D721Med (cell line): ENCODE measurements around the gene RHCG.

ENCODE experiments used
- DNase-seq: peaks from one replicate; pipeline ENCODE4 v3.0.0; 2011; ENCODE audit warnings: low spot score; ENCODE audit not compliant: insufficient read length
- FAIRE-seq: peaks from 2 replicates; lab custom pipeline; 2011; peaks lifted over from hg19 to GRCh38; lab: Jason Lieb, UNC
- TF ChIP-seq, protein P1 (sequence below): IDR thresholded peaks from 2 replicates; pipeline ENCODE4 v1.5.1; 2012; ENCODE audit warnings: mild to moderate bottlenecking, control low read depth; ENCODE audit not compliant: insufficient read depth; ENCODE audit errors: missing control alignments

RHCG gene

DNA sequence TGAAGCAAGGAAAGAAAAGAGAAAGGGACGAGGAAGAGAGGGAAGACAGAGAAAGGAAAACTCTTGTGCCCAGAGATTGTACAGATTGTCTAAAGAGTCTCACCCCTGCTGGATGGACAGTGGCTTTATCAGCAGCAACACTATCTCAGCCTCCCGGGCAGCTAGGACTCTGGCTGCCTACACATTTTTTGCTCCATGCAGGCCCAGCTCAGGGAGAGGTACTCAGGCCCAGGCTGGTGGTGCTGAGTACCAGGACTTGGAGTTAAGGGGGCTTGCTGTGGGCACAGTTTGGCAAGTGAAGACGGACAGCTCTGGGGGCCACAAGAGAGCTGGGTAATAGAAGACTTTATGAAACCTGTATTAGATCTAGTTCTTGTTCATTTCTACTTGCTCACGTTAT, 19.1 kb upstream of the RHCG start:
- TF ChIP-seq, protein P1, sequence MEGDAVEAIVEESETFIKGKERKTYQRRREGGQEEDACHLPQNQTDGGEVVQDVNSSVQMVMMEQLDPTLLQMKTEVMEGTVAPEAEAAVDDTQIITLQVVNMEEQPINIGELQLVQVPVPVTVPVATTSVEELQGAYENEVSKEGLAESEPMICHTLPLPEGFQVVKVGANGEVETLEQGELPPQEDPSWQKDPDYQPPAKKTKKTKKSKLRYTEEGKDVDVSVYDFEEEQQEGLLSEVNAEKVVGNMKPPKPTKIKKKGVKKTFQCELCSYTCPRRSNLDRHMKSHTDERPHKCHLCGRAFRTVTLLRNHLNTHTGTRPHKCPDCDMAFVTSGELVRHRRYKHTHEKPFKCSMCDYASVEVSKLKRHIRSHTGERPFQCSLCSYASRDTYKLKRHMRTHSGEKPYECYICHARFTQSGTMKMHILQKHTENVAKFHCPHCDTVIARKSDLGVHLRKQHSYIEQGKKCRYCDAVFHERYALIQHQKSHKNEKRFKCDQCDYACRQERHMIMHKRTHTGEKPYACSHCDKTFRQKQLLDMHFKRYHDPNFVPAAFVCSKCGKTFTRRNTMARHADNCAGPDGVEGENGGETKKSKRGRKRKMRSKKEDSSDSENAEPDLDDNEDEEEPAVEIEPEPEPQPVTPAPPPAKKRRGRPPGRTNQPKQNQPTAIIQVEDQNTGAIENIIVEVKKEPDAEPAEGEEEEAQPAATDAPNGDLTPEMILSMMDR = no peak
- DNase-seq (no peak), FAIRE-seq (no peak)

DNA sequence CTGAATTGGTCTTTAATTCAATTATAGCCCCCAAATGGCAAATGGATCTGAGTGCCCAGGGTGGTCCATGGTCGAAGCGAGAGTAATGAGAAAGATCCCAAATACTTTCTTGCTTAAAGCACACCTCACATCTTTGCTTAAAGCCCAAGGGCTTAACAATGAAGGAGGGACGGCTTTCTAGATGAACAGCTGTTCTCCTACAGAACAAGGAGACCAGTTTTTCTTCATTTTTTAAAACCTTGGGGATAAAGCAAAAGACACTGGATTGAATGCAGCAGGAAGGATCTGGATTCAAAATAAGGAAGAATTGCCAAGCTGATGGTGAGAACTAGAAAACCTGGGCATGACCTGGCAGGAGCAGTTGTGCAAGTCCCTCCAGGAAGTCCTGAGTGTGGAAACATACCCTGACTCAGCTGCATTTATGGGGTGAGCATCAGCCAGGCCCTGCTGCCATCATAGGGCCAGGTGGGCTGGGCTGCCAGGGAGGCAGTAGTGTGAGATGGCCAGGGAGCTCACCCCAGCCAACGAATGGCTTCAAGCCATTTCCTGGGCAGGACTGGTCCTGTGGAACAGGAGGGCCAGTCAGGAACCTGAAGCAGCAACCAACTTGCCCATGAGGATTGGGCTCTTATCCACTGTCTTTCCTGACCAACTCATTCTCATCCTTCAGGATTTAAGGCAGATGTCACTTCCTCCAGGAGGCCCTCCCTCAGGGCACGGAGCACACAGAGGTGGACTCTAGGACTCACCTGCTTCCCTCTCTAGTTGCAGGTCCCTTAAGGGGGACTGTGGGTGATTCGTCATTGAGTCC, 18.4 kb upstream of the RHCG start:
- TF ChIP-seq, protein P1 = no peak
- DNase-seq = no peak
- no peak for FAIRE-seq

DNA sequence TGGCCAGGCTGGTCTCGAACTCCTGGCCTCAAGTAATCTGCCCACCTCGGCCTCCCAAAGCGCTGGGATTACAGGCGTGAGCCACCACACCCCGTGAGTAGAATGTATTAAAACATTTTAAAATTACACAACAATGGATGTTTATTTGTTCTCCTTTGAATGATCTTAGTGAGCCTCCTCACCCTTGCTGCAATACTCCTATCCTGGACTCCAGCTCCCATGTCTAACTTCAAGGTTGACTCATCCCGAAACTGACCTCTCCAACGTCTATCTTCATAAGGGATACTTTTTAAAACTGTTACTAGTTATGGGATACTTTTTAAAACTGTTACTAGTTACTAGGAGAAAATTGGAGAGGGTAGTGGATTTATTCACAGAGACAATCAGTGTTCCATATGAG, 17.8 kb upstream of the RHCG start:
- no peak for FAIRE-seq
- no peak for DNase-seq
- TF ChIP-seq, protein P1 = no peak

DNA sequence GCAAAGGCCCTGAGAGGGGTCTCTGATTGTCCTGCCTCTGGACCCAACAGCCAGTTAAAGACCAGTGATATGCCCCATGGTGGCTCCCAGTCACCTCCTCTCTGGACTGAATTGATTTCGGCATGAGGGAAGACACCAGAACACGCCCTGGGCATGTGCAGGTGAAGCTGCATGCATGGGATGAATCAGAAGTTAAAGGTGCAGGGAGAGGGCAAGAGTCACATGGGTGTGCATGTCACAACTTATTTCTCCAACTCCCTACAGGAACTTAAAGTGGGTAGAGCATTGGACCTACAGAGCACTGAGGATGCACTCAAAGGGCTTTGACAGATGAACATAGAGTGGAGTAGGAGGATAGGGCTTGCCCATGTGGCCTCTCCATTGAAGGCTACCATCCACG, 16.9 kb upstream of the RHCG start:
- TF ChIP-seq, protein P1 = no peak
- no peak for DNase-seq
- FAIRE-seq = no peak

DNA sequence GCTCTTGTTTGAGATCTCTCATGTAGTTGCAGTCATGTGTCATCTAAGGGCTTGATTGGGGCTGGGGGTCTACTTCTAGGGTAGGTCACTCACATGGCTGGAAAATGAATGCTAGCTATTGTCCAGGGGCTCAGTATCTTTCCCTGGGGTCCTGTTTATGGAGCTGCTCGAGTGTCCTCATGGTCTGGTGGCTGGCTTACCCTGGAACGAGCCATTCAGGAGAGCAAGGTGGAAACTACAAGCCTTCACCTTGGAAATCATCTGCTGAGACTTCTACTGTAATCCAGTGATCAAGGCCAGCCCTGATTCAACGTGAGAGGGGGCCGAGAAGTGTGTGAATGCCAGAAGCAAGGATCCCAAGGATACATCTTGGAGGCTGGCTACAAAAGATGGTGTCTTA, 16.2 kb upstream of the RHCG start:
- DNase-seq = no peak
- TF ChIP-seq, protein P1 = no peak
- FAIRE-seq = no peak

DNA sequence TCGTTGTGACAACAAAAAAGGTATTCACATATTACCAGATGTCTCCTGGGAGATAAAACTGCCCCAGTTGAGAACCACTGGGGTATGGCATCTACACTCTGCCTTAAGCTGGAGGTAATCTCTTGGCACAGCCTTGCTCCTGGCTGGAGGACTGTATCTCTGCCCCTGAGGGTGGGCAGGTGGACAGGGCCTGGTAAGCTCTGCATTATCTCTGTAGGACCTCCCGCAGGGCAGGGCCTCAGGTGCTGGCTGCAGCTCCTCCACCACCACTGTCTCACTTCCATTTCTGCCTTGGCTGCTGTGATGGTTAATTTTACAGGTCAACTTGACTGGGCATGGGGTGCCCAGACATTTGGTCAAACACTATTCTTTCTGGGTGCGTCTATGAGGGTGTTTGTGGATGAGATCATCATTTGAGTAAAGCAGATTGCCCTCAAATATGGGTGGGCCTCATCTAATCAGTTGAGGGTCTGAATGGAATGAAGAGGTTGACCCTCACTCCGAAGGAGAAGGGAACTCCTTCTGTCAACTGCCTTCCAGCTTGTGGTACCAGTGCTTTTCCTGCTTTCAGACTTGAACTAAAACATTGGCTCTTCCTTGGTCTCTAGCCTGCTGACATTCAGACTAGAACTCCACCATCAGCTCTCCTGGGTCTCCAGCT, 9.8 kb upstream of the RHCG start:
- FAIRE-seq (no peak), DNase-seq (no peak)
- TF ChIP-seq, protein P1 = no peak

DNA sequence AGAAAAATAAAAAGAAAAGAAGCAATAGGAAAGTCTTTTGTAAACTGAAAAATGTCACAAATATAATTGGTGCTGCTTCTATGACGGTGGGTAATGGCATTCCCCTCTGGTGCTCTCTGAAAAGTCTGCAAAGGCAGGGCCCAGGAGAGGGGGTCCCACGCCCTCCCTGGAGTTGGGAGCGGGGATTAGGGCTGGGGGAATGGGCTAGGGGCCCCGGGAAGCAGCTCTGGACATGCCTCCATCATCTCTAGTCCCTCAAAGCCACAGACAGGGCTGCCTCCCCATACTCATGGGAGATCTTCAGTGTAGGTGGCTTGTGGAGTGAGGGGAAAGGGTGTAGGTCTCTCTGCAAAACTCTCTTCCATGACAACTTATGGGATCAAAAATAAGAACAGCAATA, 7.8 kb upstream of the RHCG start:
- no peak for FAIRE-seq
- TF ChIP-seq, protein P1 = no peak
- no peak for DNase-seq
